OCI-LY7 (cell line): ENCODE data around the gene UTS2R.

Experiments used
- CTCF ChIP-seq: fragments of 200-600 bp; sonication (generic); conservative IDR thresholded peaks from 2 replicates; pipeline ENCODE4 v1.5.1; 2014; ENCODE audit warnings: mild to moderate bottlenecking, antibody characterized with exemption, low read length, moderate library complexity, mixed read lengths
- EZH2phosphoT487 ChIP-seq: fragments of 200-600 bp; sonication (generic); IDR thresholded peaks from 2 replicates; pipeline ENCODE4 v1.6.1; 2018; ENCODE audit warnings: low read depth, borderline replicate concordance, mild to moderate bottlenecking, mixed run types, antibody characterized with exemption, low read length, moderate library complexity, mixed read lengths

- no peak for TF ChIP-seq CTCF
- no peak for TF ChIP-seq EZH2phosphoT487
Observed at GRCh38 chr17:82400206-82400605, 28.6 kb downstream of the UTS2R start.
